SK-MEL-5 (cell line): ENCODE measurements around the gene TMEM132D. TPM values are rescaled to one million over a fixed set of nuclear protein-coding genes. Genes with fewer than 3 reads are reported as not detected.

Experiments used
- DNase-seq: peaks from one replicate; pipeline ENCODE4 v3.0.0-alpha.2; 2016; ENCODE audit warnings: low read depth, low spot score
- in situ Hi-C: cut with HindIII; loops from 2 replicates; pipeline ENCODE4 v1.10.0; 2016; ENCODE audit warnings: low sequenced_read_pairs, high pct_unique_total_duplicates, low pct_unique_long_range_greater_than_20kb
- total RNA-seq: library from RNA; depleted of rRNA; stranded (reverse); fragments of >200 nt; shearing (Covaris generic); gene quantifications from 2 replicates; pipeline ENCODE4 v1.2.3, GENCODE V29; 2014

The TMEM132D gene
- total RNA-seq, 1 experiment from 2014 or later, result 0.03 TPM

DNA sequence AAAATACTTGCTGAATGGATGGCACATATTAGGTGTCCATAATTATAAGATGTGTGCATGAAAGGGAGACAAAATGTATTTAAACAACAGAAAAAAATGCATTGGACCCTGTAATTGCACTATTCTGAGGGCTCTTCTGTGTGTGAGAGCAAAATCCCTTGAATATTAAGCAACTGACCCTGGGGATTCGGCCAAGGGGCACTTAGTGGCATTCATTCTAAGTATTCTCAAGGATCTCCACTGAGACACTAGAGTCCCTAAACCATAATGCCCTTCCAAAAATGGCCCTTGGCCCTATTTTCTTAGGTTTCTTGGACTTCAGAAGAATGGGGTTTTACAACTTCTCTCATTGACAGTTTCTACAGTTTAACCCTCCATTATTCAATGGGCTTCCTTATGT is 662.0 kb downstream of the TMEM132D start:
- in situ Hi-C loops, result no loop called here
- no peak for DNase-seq

- DNase-seq, result no peak
- in situ Hi-C loops, result no loop called here
These were observed 665.9 kb downstream of the TMEM132D start for GRCh38 chr12:129237881-129238280.

GRCh38 chr12:129234209-129234608 is 669.6 kb downstream of the TMEM132D start:
- in situ Hi-C loops, result no loop called here
- DNase-seq, result no peak

DNA sequence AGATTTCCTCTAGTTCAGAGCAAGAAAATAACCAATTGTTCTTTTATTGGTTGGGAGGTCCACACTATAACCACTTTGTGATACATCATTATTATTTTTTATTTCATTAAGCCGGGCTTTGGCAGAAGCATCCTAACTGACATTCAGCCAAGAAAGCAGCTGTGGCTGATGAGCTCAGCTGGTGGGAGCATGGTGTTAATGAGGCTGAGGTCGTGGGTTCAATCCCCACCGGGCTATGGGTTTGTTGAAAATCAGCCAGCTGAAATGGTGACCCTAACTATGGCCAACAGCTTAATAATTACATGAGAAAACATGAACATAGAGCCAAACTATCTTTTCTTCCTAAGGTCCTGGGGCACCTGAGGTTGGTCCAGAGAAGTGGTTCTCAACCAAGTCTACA is 672.3 kb downstream of the TMEM132D start:
- DNase-seq, result no peak
- in situ Hi-C loops, result no loop called here

- in situ Hi-C loops, result no loop called here
- DNase-seq, result no peak
These were observed 672.8 kb downstream of the TMEM132D start for GRCh38 chr12:129230995-129231394.

DNA sequence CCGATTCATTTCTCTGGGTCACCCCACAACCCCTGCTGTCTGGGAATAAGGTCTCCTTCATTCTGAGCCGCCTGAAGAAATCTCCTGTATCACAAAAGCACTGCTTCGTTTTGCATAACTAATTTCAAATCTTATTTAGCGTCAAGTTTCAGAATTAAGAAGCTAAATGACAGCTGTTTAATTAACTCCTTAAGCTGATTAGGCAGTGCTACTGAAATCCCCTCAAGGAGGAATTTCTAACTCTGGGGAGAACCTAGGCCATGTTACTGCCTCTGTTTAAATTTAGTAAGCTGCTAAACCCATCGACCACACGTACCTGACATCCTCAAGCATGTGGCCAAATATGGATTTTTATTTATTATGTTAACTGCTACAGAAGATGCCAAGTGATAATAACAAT is 677.0 kb downstream of the TMEM132D start:
- no peak for DNase-seq
- in situ Hi-C loops, result no loop called here

GRCh38 chr12:129226005-129226404 is 677.8 kb downstream of the TMEM132D start:
- no peak for DNase-seq
- in situ Hi-C loops, result no loop called here

DNA sequence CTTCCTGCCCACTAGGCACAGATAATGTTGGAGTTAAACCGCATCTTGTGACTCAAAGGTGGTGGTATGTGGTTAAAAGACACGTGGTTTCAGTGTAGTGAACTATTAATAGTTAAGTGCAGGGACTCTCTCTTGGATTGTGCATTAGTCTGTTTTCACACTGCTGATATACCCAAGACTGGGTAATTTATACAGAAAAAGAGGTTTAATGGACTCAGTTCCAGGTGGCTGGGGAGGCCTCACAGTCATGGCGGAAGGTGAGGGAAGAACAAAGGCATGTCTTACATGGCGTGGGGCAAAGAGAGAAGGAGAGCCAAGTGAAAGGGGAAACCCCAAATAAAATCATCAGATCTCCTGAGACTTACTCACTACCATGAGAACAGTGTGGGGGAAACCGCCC is 688.3 kb downstream of the TMEM132D start:
- no peak for DNase-seq
- in situ Hi-C loops, result no loop called here

- in situ Hi-C loops, result no loop called here
- no peak for DNase-seq
These were observed 690.3 kb downstream of the TMEM132D start for GRCh38 chr12:129213551-129213950.

DNA sequence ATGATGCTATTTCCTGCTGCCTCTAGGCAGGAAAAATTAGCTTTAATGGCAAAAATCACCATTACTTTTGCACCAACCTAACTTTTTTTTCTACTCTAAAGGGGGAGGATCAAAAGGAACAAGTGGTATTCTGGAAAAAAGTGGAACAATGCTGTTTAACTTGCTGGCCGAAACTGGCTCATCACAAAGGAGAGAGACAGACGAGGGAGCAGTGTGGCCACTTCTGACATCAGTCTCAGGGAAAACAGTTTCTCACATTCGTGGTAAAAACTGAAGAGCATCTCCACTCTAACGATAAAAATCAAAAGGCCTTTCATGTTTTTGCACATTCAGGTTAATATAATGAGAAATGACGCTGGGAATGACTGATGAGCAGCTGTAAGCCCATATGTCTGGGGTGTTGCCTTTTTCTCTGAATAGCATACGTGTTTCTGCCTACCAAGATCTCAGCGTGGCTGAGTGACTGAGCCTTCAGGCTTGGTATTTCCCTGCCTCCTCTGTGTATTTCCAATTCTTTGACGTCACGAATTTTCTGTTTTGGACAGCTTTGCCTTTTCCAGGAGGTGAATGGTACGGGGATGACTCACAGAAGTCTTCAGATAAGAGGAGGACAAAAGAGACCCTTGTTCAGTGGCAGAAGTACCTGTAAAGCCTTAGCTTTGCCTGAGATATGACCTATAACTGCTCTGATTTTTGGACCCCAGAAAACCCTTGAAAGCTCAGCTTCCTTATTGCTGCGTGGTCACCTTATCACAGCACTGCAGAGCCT is 691.8 kb downstream of the TMEM132D start:
- in situ Hi-C loops, result no loop called here
- peak; percentile 83 for DNase-seq

DNA sequence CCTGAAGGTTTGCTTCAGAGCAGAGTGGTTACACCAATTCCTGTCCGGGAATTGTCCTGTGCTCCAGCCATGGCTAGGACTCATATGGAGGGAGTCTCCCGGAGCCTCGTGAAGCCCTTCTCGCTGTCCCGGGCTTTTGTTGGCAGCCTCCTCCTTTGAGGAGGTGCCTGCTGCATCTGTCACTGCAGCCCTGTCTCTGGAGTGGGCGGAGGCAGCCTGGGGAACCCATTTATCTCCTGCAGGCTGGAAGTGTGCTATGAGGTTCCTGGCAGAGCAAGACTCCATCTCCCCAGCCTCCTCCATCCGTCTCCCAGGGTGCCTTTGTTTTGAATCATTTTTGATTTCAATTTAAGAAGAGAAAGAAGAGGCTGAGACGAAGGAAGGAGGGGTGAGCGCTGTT is 695.3 kb downstream of the TMEM132D start:
- in situ Hi-C loops, result no loop called here

GRCh38 chr12:129207084-129207483 is 696.7 kb downstream of the TMEM132D start:
- DNase-seq, result no peak
- in situ Hi-C loops, result no loop called here

More for the DNA sequence above, 695.3 kb downstream of the TMEM132D start:
- DNase-seq, result no peak

GRCh38 chr12:129203456-129203855 is 700.4 kb downstream of the TMEM132D start:
- in situ Hi-C loops, result no loop called here
- no peak for DNase-seq

DNA sequence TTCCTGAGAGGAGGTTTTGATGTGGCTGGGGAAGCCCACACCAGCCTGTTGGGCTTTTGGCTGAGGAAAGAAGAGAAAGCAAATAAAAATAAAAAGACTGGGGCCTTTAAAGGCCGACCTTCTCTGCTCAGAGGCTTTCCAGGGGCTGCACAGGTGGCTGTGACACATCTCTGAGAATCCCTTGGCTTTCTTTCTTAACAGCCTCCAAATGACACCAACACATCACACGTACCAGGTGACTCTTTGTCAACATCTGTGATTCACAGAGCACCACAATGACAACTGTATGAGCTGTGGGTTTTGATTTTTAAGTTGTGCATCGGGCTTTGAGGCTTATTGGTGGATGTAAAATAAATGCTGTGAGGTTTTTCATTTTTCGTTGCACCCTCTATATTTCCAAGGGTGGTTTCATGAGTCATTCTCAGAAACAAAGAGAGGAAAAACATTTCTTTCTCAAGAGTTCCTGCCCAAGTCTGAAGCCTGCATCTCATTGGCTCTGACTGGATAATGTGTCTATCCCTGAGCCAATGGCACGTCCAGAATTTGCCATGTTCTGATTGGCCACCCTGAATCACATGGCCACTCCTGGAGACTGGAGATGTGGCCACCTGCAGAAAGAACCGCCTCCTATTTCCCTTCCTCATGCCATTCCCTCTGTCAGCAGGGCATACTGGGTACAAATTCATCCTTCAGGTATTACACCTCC is 701.6 kb downstream of the TMEM132D start:
- in situ Hi-C loops, result no loop called here
- peak; percentile 8 for DNase-seq

GRCh38 chr12:129201029-129201428 is 702.8 kb downstream of the TMEM132D start:
- in situ Hi-C loops, result no loop called here
- no peak for DNase-seq

GRCh38 chr12:129200576-129200975 is 703.2 kb downstream of the TMEM132D start:
- in situ Hi-C loops, result no loop called here
- DNase-seq, result no peak

DNA sequence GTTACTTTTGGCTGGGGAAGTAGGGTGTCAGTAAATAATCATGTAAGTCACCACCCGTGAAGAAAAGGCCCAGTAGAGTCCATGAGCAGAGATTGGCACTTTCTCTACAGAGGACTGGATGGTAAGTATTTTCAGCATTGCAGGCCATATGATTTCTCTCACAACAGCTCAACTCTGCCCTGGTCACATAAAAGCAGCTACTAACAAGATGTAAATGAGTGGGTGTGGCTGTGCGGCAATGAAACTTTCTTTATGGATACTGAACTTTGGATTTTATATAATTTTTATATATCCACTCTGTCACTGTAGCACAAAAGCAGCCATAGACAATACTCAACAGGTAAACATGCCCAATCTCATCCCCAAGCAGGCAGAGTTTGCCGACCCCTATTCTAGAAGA is 706.9 kb downstream of the TMEM132D start:
- no peak for DNase-seq
- in situ Hi-C loops, result no loop called here

DNA sequence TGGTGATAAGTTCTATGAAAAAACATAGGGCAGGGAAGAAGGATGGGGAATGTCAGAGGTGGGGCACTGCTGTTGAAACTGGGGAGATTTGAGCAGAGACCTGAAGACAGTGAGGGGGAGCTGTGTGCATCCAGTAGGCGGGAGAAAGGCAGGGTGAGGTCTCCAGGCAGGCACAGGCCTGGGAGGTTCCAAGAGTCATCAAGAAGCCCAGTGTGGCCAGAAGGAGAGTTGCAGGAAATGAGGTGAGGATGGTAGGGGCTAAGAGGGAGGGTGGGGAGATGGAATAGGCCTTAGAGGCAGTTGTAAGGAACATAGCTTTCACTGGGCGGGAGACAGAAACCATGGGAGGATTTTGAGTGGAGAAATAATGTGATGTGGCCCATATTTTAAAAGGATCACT is 708.7 kb downstream of the TMEM132D start:
- no peak for DNase-seq
- in situ Hi-C loops, result no loop called here

DNA sequence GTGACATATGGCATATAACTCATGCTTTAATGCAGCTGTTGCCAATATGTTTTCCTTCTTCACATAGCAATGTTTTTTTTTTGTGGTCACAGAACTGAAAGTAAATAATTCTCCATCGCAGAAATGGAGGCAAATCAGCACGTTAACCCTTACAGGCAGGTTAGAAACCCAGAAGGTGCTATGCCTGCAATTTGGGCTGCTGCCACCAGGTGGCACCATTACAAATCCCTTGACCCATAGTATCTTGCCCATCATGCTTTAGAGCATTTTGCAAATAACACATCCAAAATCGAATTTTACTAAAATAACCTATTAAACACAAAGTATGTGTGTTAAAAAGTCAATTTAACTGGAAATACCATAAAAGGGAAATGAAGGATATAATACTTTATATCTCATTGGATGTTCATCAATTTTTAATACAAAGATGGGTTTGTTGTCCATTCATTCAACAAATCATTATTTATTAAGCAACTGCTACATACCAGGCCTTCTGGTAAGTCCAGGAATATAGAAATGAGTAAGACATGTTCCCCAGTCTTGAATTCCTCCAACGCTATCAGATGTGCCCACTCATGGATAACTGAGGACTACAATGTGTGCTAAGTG is 710.5 kb downstream of the TMEM132D start:
- peak; percentile 54 for DNase-seq
- in situ Hi-C loops, result no loop called here
